Astrocyte (in vitro differentiated cells and primary cell): ENCODE results near the gene SPATA9.

Experiments used
- CTCF ChIP-seq: IDR thresholded peaks from 2 replicates; pipeline ENCODE4 v1.5.1; 2011; ENCODE audit warnings: low read depth, mild to moderate bottlenecking, inconsistent platforms, low read length, moderate library complexity; ENCODE audit not compliant: insufficient read depth
- EZH2 ChIP-seq: IDR thresholded peaks from 2 replicates; pipeline ENCODE4 v1.6.1; 2012; ENCODE audit warnings: mild to moderate bottlenecking, low read length, inconsistent platforms; ENCODE audit not compliant: insufficient read depth

GRCh38 chr5:95673081-95673480 lies 9.7 kb downstream of the SPATA9 start:
- TF ChIP-seq CTCF = no peak
- TF ChIP-seq EZH2 = no peak
